HepG2 (cell line): ENCODE measurements around the gene ZNF581. TPM values are rescaled to one million over a fixed set of nuclear protein-coding genes. Genes with fewer than 3 reads are reported as not detected.
A peak's percentile ranks its signal among the peaks of the same experiment; 100 is the strongest.

Experiments
- AHR ChIP-seq: IDR thresholded peaks from 2 replicates; pipeline ENCODE4 v1.6.1; 2018; ENCODE audit warnings: missing genetic modification reagents, missing compliant biosample characterization
- HNF1B ChIP-seq: sonication (generic); formaldehyde crosslinking; IDR thresholded peaks from 2 replicates; pipeline ENCODE4 v1.5.1; 2020; ENCODE audit warnings: mild to moderate bottlenecking, moderate library complexity, missing genetic modification reagents
- TIGD3 ChIP-seq: sonication (generic); formaldehyde crosslinking; IDR thresholded peaks from 2 replicates; pipeline ENCODE4 v1.5.1; 2020; ENCODE audit warnings: mild to moderate bottlenecking, missing genetic modification reagents, borderline replicate concordance
- ZBTB7B ChIP-seq: sonication (generic); formaldehyde crosslinking; IDR thresholded peaks from 2 replicates; pipeline ENCODE4 v1.4.0; 2020; ENCODE audit warnings: missing genetic modification reagents
- ZNF572 ChIP-seq: sonication (generic); formaldehyde crosslinking; IDR thresholded peaks from 2 replicates; pipeline ENCODE4 v1.5.1; 2020; ENCODE audit warnings: mild to moderate bottlenecking, missing genetic modification reagents
- ZNF713 ChIP-seq: sonication (generic); formaldehyde crosslinking; IDR thresholded peaks from 2 replicates; pipeline ENCODE4 v1.4.0; 2020; ENCODE audit warnings: mild to moderate bottlenecking, missing genetic modification reagents
- ZNF788 ChIP-seq: sonication (generic); formaldehyde crosslinking; IDR thresholded peaks from 2 replicates; pipeline ENCODE4 v1.5.0; 2020; ENCODE audit warnings: mild to moderate bottlenecking, missing genetic modification reagents, borderline replicate concordance
- ZSCAN20 ChIP-seq: sonication (generic); formaldehyde crosslinking; IDR thresholded peaks from 2 replicates; pipeline ENCODE4 v1.4.0; 2020; ENCODE audit warnings: missing genetic modification reagents, mild to moderate bottlenecking, borderline replicate concordance
- polyA plus RNA-seq, 8 experiments: library from polyadenylated mRNA; depleted of rRNA in 3 of 8; stranded (reverse) in 7 of 8; unstranded in 1 of 8; fragments of >200 nt; fragmentation: Illumina TruSeq in 4 of 8; extraction: Trizol in 4 of 8; gene quantifications; 2 replicates each; pipeline versions ENCODE4 v1.2.1 to v1.2.3, GENCODE V29; 2011 to 2016; ENCODE audit warnings: low read depth in 4 of 8, missing spikeins in 1 of 8, mixed read lengths in 1 of 8; ENCODE audit not compliant: insufficient read depth in 1 of 8
- total RNA-seq, 5 experiments: library from RNA; depleted of rRNA; stranded (reverse); fragments of >200 nt; fragmentation: Illumina TruSeq; extraction: Trizol; gene quantifications; 2 replicates each; pipeline ENCODE4 v1.2.3, GENCODE V29; 2016; ENCODE audit warnings: low read depth in 1 of 5
- TF ChIP-seq, protein P1 (sequence below), 2 experiments: fragments of 450-650 bp in 1 of 2; sonication (generic) in 1 of 2; formaldehyde crosslinking in 1 of 2; IDR thresholded peaks; 2 replicates each; pipeline versions ENCODE4 v1.6.1 to v1.8.0; 2016 to 2022; ENCODE audit warnings: antibody characterized with exemption in 1 of 2, mild to moderate bottlenecking in 1 of 2, missing genetic modification reagents in 1 of 2
- TF ChIP-seq, protein P2 (sequence below): IDR thresholded peaks from 2 replicates; pipeline ENCODE4 v1.4.0; 2020; ENCODE audit warnings: mild to moderate bottlenecking, missing genetic modification reagents

ZNF581 gene
- total and polyA plus RNA-seq, 2 of the 13 experiments (the other 11 are each of a cell fraction or from before 2014, with no cell fraction given), result 19.6 to 49.5 TPM

DNA sequence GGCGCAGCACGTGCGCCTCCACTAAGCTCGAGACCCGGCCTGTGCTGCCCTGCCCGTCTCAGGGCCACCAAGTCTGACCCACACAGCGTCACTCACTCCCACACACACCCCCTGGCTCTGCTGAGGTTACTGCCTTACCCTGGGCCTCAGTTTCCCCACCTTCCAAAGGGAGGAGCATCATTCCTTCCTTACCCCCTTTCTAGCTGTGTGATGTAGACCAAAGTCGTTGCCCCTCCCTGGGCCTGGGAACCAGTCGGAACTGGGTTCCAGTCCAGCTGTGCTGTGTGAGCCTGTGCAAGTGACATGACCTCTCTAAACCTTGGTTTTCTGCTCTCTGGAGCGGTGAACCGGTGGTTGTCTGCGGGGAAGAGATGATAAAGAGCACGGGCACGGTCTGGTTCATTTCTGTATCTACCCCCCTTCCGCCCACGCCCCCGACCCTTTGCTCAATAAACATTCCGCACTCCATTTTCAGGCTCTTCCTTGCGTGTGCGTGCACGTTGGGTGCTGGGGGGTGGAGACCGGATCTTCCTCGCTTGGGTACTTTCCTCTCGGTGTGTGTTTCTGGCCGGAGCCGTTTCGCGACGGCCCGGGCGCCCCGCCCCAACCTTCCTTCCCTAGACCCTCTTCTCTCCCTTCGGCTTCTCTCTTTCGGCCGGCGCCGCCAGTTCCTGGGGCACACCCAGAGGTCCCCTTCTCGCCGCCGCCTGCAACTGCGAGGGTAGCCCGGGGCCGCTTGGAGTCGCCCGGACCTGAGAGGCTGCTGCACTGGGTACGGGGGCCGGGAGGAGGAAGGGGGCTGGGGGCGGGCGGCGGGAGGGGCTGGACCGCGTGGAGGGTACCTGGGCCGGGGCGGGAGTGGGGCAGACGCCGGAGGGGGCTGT, at the start of gene ZNF581 (continued):
- TF ChIP-seq, protein P1, sequence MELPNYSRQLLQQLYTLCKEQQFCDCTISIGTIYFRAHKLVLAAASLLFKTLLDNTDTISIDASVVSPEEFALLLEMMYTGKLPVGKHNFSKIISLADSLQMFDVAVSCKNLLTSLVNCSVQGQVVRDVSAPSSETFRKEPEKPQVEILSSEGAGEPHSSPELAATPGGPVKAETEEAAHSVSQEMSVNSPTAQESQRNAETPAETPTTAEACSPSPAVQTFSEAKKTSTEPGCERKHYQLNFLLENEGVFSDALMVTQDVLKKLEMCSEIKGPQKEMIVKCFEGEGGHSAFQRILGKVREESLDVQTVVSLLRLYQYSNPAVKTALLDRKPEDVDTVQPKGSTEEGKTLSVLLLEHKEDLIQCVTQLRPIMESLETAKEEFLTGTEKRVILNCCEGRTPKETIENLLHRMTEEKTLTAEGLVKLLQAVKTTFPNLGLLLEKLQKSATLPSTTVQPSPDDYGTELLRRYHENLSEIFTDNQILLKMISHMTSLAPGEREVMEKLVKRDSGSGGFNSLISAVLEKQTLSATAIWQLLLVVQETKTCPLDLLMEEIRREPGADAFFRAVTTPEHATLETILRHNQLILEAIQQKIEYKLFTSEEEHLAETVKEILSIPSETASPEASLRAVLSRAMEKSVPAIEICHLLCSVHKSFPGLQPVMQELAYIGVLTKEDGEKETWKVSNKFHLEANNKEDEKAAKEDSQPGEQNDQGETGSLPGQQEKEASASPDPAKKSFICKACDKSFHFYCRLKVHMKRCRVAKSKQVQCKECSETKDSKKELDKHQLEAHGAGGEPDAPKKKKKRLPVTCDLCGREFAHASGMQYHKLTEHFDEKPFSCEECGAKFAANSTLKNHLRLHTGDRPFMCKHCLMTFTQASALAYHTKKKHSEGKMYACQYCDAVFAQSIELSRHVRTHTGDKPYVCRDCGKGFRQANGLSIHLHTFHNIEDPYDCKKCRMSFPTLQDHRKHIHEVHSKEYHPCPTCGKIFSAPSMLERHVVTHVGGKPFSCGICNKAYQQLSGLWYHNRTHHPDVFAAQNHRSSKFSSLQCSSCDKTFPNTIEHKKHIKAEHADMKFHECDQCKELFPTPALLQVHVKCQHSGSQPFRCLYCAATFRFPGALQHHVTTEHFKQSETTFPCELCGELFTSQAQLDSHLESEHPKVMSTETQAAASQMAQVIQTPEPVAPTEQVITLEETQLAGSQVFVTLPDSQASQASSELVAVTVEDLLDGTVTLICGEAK (IDR thresholded peaks at IDR 0.05), result peak; percentile 64
- TF ChIP-seq, protein P1 (CRISPR knock-in tag; IDR thresholded peaks at IDR 0.05), result no peak
- TF ChIP-seq, protein P2, sequence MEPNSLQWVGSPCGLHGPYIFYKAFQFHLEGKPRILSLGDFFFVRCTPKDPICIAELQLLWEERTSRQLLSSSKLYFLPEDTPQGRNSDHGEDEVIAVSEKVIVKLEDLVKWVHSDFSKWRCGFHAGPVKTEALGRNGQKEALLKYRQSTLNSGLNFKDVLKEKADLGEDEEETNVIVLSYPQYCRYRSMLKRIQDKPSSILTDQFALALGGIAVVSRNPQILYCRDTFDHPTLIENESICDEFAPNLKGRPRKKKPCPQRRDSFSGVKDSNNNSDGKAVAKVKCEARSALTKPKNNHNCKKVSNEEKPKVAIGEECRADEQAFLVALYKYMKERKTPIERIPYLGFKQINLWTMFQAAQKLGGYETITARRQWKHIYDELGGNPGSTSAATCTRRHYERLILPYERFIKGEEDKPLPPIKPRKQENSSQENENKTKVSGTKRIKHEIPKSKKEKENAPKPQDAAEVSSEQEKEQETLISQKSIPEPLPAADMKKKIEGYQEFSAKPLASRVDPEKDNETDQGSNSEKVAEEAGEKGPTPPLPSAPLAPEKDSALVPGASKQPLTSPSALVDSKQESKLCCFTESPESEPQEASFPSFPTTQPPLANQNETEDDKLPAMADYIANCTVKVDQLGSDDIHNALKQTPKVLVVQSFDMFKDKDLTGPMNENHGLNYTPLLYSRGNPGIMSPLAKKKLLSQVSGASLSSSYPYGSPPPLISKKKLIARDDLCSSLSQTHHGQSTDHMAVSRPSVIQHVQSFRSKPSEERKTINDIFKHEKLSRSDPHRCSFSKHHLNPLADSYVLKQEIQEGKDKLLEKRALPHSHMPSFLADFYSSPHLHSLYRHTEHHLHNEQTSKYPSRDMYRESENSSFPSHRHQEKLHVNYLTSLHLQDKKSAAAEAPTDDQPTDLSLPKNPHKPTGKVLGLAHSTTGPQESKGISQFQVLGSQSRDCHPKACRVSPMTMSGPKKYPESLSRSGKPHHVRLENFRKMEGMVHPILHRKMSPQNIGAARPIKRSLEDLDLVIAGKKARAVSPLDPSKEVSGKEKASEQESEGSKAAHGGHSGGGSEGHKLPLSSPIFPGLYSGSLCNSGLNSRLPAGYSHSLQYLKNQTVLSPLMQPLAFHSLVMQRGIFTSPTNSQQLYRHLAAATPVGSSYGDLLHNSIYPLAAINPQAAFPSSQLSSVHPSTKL, result peak; percentile 32; the same call in 1 of the 2 replicates
- TF ChIP-seq ZNF788 (CRISPR knock-in tag), result peak; percentile 84; the same call in 1 of the 2 replicates
- peak; percentile 77 for TF ChIP-seq ZBTB7B
- TF ChIP-seq ZSCAN20 (CRISPR knock-in tag), result 0 out of 2 replicates have a peak, but pooled peaks have one; percentile 28
- peak; percentile 66 for TF ChIP-seq HNF1B (CRISPR knock-in tag)
- TF ChIP-seq ZNF713, result 0 out of 2 replicates have a peak, but pooled peaks have one; percentile 32
- peak; percentile 60; the same call in 1 of the 2 replicates for TF ChIP-seq TIGD3 (CRISPR knock-in tag)
- peak; percentile 82; the same call in 1 of the 2 replicates for TF ChIP-seq AHR (CRISPR knock-in tag)
- 0 out of 2 replicates have a peak, but pooled peaks have one; percentile 54 for TF ChIP-seq ZNF572 (CRISPR knock-in tag)
